GM18909 (cell line): Measurements from ENCODE around the gene PLCG2.
A peak's percentile ranks its signal among the peaks of the same experiment; 100 is the strongest.
"Not testable (repeated sequence)": the region's sequence is repeated elsewhere in the genome, so short reads cannot be mapped to it uniquely, and the experiment has no call there.

Source experiments
- ATAC-seq: cut with Tn5 transposase; IDR thresholded peaks from one replicate; pipeline ENCODE4 v1.9.1; 2021; ENCODE audit warnings: mild to moderate bottlenecking; ENCODE audit not compliant: unreplicated experiment, poor library complexity

PLCG2 gene

DNA sequence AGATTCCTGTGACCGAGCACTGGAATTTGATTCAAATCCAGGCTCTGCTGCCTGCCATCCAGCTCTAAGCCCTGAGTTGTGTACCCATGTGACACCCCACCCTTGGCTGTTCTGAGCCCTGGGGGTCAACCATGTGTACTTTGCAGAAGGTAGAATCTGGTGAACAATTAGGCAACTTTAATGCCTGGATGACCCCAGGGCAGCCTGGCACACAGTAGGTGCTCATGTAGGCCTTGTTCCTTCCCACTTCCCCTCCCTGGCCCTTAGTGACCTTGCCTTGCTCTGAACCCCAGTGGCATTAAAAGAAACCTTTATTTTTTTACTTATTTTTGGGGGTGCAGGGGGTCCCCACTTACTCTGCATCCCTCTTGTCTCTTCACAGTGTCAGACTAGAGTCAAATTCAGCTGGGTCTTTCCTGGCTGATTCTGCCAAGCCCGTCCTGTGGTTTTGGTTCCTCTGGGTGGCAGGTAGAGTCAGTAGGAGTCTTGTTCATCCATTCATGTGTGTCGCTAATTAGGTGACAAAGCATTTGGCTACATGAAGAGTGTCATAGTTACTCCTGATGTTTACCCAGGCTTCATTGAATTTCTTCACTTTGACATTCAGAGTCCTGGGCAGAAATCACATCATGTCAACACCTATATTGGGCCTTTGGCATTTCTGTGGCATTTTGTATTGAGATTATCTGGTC, 89.1 kb downstream of the PLCG2 start:
- ATAC-seq: no peak

GRCh38 chr16:81869326-81869725, 90.2 kb downstream of the PLCG2 start:
- ATAC-seq: no peak

DNA sequence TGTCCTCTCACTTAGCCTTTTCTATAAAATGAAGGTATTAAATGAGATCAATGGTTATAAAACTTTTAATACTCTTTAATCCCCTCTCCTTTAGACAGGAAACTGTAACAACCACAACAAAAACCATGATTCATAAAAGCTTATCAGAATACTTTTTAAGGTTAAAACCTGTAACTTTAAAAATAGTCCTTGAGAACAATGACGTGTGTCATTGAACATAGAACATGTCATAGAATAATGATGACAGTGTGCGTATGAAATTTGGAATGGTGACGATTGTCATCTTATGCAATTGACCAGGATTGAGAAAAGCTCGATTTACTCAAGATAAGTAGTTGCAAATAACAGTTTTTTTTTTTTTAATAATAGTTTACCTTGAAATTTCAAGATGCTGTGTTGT, 94.1 kb downstream of the PLCG2 start:
- ATAC-seq: no peak

- peak; percentile 86 for ATAC-seq
Measured at GRCh38 chr16:81873843-81874752, 95.0 kb downstream of the PLCG2 start.

DNA sequence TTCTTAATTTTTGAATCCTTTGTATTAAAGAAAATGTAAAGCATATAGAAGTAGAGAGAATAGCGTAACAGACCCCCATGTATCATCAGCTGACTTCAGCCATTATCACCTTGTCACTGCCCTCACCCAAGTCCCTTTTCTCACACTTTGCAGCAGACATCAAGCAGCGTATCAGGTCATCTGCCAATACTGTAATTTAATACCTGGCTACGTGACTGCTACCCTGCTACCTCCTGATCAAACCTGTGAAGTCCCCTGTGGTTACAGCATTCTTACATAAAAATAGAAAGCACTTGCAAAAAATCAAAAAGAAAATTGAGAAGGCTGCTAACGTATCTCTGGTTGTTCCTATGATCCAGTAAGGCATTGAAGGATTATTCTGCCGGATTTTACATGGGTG, 96.4 kb downstream of the PLCG2 start:
- no peak for ATAC-seq

- no peak for ATAC-seq
Measured at GRCh38 chr16:81876273-81876900, 97.3 kb downstream of the PLCG2 start.

DNA sequence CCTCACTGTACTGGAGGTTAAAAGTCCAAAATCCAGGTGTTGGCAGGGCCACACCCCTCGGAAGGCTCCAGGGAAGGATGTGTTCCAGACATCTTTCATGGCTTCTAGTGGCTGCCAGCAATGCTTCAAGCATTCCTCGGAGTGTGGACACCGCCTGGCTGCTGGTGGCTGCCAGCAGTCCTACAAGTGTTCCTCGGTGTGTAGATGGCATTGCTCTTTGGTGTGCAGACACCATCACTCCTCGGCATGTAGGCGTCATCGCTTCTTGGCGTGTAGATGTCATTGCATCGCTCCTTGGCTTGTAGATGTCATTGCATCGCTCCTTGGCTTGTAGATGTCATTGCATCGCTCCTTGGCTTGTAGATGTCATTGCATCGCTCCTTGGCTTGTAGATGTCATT, 98.4 kb downstream of the PLCG2 start:
- ATAC-seq: not testable (repeated sequence)

GRCh38 chr16:81878529-81878928, 99.4 kb downstream of the PLCG2 start:
- no peak for ATAC-seq

DNA sequence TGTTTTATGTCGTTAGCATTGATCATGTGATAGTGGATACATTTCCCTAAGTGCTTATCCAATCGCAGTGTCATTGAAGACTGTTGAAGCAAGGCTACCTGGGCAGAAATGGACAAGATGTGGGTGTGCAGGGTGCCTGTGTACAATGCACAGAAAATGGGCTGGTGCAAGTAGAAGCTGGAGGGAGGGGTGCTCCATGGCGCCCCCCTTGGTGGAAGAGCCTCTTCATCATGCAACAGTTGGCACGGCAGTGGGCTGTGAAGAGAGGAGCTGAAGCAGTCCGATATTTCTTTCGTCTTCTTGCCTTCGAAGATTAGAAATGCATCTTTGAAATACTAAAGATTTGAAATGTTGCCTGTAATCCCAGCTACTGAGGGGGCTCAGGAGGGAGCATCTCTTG, 100.5 kb downstream of the PLCG2 start:
- ATAC-seq: no peak

- no peak for ATAC-seq
Measured at GRCh38 chr16:81880816-81881215, 101.7 kb downstream of the PLCG2 start.

- no peak for ATAC-seq
Measured at GRCh38 chr16:81881228-81881627, 102.1 kb downstream of the PLCG2 start.

DNA sequence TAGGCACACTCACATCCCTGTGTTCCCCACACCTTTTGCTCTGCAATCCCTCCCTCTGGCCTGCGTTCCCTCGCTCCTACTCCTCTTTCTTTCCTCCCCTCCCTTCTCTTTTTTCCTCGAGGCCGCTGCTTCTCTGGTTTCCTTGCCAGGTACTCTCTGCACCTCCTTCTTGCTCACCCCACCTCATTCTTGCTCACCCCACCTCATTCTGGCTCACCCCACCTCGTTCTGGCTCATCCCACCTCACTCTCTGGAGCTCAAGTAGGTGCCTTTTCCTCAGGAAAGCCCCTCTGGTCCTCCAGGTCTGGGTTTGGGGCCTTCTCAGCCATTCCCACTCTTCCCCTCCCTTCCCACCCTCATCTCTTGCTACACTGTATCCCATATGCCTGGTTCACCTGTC, 103.5 kb downstream of the PLCG2 start:
- ATAC-seq: no peak

DNA sequence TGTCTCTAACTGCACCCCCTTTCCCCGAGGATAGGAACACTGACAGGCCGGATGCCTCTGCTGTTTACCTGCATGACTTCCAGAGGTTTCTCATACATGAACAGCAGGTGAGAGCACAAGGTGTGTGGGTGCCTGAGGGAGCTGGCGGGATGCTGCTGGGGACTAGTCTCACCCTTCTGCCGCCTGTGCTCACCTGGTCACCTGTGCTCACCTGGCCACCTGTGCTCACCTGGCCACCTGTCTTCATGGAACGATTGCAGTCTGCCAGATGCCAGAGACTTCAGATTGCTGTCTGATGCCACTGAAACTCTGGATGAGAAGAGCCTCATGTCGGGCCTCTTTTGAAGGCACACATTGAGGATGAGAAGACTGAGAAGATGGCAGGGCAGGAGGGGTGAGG, 104.1 kb downstream of the PLCG2 start:
- no peak for ATAC-seq

DNA sequence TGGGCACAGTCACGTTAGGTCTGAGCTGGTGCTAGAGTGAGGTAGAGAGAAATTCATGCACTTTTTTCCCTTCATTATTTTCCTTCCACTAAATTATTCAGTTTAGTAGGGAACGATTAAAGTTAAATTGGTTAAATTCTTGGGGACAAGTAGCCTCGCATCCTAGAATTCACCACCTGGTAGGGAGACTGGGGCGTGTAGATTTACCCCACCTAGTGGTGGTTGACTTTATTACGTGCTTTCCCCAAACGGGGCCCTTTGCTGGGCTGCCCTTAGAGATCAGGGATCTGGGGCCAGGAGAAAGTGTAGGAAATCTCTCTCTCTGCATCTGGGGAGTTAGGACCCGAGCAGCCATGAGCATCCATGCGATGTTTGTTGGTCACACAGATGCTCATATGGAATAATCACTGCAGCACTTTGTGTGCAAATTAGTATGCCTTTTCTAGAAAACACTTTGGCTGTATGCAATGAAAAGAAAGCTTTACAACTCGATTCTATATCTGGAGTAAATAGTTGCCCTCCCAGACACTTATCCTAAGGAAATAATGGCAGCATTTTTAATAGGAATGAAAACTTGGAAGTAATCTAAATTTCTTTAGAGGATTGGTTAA, 107.0 kb downstream of the PLCG2 start:
- peak; percentile 58 for ATAC-seq

- ATAC-seq: no peak
Measured at GRCh38 chr16:81888520-81889394, 109.7 kb downstream of the PLCG2 start.

DNA sequence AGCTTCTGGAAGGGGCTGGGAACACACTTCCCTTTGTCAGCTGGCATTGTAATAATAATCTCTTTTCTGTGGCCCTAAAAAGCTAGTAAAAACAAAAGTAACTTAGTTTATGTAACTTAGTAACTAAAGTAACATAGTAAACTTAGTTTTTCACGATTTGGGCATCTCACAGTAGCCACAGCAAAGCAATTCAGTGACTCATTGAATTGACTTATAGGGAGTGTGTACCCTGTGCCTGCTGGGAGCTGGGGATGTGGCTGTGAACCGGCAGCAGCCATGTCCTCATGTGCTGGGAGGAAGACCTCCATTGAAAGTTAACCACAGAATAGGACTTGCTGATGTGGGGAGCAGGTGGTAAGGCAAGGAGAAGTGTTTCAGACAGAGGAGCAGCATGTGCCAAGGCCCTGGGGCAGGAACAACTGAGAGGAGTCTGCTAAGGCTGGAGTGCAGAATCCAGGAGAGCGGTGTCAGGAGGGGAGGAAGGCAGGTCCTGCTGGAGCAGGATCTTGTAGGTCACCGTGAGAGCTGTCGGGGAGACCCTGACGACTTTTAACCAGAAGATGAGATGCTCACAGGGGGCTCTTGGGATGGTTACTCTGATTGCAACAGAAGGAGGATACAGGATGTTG, 112.8 kb downstream of the PLCG2 start:
- no peak for ATAC-seq

DNA sequence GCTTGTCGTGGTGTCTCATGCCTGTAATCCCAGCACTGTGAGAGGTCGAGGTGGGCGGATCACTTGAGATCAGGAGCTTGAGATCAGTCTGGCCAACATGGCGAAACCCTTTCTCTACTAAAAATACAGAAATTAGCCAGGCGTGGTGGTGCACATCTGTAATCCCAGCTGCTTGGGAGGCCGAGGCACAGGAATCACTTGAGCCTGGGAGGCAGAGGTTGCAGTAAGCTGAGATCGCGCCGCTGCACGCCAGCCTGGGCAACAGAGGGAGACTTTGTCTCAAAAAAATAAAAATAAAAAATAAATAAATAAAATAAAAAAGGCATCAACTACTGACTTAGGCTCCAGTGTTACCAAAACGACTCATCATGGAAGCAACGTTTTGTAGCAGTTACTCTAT, 115.5 kb downstream of the PLCG2 start:
- ATAC-seq: no peak

DNA sequence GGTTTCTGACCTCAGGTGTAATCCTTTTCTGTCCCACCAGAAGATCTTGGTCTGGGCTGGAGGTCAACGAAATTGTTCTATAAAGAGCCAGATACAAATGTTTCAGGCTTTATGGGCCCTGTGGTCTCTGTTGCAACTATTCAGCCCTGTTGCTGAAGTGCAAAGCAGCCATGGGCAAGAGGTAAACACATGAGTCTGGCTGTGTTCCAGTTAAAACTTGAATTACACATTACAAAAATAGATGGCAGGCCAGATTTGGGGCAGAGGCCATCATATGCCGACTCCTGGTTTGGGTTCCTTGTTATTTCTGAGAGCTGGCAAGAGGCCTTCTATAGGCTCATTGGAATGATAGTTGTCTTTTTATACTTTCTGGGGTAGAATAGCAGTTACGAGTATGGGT, 117.8 kb downstream of the PLCG2 start:
- ATAC-seq: no peak

DNA sequence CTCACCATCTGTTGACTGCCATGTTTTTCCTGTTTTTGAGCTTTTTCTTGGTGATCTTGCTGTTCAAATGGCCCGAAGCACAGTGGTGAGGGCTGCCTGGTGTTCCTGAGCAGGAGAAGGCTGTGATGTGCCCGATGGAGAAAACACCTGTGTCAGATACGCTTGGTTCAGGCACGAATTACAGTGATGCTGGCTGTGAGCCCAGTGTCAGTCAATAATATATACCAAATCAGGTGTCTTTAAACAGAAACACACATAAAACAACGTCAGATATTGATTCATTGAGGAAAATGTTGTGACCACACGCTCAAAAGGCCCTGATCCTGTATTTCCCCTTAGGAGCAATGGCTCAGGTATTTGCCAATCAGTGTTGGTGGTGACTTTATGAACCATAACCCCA, 120.5 kb downstream of the PLCG2 start:
- no peak for ATAC-seq
